Measurements from ENCODE around the gene PYGB. TPM values are rescaled to one million over a fixed set of nuclear protein-coding genes. Genes with fewer than 3 reads are reported as not detected.

The PYGB gene
- total RNA-seq, 1 donor from 2014 or later: 46.6 TPM

DNA sequence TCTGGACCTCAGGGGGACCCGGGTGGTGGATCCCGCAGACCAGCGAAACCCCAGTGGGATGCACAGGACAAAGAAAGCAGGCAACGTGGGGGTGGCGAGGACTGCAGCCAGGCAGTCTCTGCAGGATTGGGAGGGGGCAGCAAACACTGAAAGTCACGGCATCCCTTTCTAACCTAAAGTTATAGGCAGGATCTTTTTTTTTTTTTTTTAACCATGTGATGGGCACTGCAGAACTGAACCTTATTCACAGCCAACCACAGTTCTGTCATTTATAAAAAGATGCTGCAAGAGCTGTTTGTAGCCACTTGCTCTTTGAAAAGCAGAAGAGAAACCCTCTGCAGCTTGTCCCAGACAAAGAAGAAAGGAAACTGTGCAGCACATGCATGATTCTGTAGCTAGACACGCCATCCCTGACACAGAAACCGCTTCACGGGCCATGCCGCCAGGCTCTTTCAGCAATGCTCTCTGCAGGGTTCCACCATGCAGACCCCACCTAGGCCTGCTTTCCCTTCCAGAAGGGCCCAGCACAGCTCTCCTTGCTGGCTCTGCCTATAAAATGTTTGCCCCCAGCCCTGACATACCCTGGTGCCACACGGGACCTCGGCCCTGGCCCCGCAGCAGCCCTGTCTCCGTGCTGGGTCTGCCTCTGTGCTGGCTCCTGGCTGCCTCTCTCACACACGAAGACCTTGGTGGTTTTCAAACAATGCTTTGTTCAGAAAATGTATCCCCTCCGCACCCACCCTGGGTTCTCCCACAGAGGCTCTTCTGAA is 70.8 kb downstream of the PYGB start:
- H3K4me1 Mint-ChIP-seq: peaks cover 1% of the 10 kb centered on the region
- no peaks in the 10 kb centered on the region for H3K27me3 Mint-ChIP-seq (ENCODE audit: low read depth)
- no peak for DNase-seq (ENCODE audit: low spot score in 2 of 2, unreplicated experiment in 2 of 2)
- H3K4me3 Mint-ChIP-seq: no peak overlapping the region
- peaks cover 16% of the 10 kb centered on the region for H3K36me3 Mint-ChIP-seq
- no peaks in the 10 kb centered on the region for H3K9me3 Mint-ChIP-seq
- TF ChIP-seq, protein P1, sequence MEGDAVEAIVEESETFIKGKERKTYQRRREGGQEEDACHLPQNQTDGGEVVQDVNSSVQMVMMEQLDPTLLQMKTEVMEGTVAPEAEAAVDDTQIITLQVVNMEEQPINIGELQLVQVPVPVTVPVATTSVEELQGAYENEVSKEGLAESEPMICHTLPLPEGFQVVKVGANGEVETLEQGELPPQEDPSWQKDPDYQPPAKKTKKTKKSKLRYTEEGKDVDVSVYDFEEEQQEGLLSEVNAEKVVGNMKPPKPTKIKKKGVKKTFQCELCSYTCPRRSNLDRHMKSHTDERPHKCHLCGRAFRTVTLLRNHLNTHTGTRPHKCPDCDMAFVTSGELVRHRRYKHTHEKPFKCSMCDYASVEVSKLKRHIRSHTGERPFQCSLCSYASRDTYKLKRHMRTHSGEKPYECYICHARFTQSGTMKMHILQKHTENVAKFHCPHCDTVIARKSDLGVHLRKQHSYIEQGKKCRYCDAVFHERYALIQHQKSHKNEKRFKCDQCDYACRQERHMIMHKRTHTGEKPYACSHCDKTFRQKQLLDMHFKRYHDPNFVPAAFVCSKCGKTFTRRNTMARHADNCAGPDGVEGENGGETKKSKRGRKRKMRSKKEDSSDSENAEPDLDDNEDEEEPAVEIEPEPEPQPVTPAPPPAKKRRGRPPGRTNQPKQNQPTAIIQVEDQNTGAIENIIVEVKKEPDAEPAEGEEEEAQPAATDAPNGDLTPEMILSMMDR (IDR thresholded peaks at IDR 0.05; ENCODE audit: unreplicated experiment): no peak
- H3K27ac Mint-ChIP-seq: no peak overlapping the region

DNA sequence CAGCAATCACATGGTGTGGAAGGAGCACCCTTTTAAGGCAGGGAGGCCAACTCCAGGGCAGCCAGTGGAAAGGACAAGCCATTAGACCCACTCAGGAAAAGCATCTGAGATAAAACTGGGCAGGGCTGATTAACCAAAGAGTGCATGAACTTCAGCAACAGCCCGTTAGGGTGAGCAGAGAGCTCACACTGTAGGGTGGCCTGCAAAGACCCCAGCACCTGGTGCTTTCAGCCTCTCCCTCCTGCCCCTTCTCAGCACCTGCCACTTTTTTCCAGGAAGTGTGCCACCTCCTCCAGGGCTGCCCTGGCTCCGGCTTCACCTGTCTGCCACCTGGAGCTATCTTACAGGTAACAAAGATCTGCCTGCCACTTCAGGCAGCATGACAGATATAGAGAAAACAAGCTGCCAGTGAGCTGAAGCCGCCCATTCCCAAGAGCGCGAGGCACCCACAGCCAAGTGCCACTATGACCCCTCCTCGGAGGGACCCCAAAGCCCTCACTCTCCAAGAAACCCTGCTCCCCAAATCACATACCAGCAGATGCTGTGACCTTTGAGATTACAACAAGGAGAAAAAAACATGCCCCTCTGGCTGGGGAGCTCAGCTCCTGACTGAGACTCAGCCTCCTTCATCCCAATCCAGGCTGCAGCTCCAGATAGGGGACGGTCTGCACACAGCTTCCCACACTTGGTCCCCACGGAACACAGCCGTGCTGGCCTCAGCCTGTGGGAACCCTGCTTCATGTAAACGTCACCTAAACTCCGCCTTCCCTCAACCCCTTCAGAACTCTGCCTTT is 71.6 kb downstream of the PYGB start:
- Mint-ChIP-seq H3K9me3 (no peaks in the 10 kb centered on the region), H3K4me1 (peaks cover 1% of the 10 kb centered on the region), H3K27me3 (ENCODE audit: low read depth) (no peaks in the 10 kb centered on the region), H3K4me3 (no peak overlapping the region), H3K36me3 (peaks cover 16% of the 10 kb centered on the region), H3K27ac (no peak overlapping the region)
- no peak for DNase-seq (ENCODE audit: low spot score in 2 of 2, unreplicated experiment in 2 of 2)
- TF ChIP-seq, protein P1 (IDR thresholded peaks at IDR 0.05; ENCODE audit: unreplicated experiment): no peak

DNA sequence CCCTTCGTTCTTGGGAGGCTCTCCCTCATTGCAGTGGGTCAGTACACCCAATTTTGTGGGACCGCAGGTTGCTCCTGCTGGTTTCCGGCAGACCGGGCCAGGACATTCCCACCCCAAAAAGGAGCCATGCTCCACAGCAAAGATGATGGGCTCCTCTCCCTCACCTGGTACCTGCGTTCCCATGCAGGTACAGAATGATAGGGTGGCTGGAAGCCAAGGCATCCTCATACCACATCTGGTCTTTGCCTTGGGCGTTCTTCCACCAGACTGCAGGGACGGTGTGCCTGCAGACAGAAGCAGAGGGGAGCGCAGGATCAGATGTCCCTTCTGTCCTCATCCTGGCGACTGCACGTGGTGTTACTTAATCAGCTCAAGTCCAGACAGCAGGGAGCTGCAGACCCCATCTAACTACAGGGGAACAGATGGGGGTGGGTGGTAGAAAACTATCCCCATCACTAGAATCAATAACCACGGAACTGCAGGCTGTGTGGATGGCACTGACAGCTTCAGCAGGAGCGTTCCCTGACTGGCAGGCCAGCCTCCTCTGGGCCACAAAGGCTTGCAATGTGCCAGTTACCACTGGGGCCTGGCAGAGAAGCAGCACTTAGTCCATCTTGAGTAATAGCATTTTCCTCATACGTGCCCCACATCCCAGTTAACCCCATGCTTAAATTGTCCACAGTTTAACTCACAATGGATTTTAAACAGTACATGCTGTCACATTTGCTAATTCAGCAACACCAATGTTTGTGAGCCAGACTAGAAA is 72.3 kb downstream of the PYGB start:
- Mint-ChIP-seq H3K27ac (no peak overlapping the region), H3K36me3 (peaks cover 14% of the 10 kb centered on the region), H3K4me3 (no peak overlapping the region), H3K9me3 (no peaks in the 10 kb centered on the region), H3K4me1 (peaks cover 2% of the 10 kb centered on the region), H3K27me3 (ENCODE audit: low read depth) (no peaks in the 10 kb centered on the region)
- peak in 1 of 2 experiments; percentile 31 for DNase-seq (ENCODE audit: low spot score in 2 of 2, unreplicated experiment in 2 of 2)
- TF ChIP-seq, protein P1 (IDR thresholded peaks at IDR 0.05; ENCODE audit: unreplicated experiment): no peak

DNA sequence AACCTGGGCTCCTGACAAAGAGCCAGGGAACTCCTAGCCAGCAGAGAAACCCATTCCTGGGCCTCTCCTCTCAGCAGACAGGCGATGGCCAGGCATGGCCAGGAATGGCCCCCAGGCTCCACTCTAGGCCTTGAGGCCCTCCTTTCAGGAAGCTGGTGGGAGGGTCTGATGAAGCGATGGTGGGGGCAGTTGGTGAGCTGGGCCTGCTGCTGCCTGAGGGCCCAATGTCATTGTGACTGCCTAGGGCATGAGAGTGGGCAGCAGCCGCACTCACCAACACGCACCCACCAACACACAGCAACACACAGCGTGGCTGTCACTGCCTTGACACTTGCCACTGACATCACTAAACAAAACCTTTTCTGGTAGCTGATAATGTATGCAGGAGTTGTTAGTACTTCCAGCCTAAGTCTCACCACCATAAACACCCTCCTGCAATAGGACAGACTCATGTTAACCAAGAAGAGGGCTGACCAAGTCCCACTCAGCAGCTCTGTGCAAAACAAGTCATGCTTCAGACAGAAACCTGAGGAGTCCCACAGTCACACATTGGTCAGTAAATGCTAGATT is 73.5 kb downstream of the PYGB start:
- Mint-ChIP-seq H3K9me3 (no peaks in the 10 kb centered on the region), H3K27me3 (ENCODE audit: low read depth) (no peaks in the 10 kb centered on the region), H3K4me3 (no peak overlapping the region), H3K4me1 (peaks cover 3% of the 10 kb centered on the region), H3K27ac (no peak overlapping the region), H3K36me3 (peaks cover 9% of the 10 kb centered on the region)
- TF ChIP-seq, protein P1 (IDR thresholded peaks at IDR 0.05; ENCODE audit: unreplicated experiment): no peak
- DNase-seq (ENCODE audit: low spot score in 2 of 2, unreplicated experiment in 2 of 2): peak in 1 of 2 experiments; percentile 9

DNA sequence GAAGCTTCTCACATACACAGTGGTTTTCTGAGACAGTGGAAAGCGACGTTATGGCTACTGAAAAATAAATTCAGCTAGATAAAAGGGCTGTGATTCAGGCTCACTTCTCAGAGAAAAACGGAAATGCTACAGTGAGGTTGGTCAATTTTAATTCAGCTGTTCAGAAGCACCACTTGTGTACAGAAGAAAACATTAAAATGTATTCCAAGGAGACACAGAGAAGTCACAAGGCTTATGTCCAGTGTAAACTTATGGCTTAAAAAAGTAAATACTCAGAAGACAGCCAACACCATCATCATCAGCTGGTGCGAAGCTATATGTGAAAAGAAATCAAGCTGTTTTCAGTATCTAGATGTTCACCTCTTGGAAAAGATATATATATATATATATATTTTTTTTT is 74.1 kb downstream of the PYGB start:
- Mint-ChIP-seq H3K36me3 (peaks cover 9% of the 10 kb centered on the region), H3K27ac (no peak overlapping the region), H3K4me1 (peaks cover 3% of the 10 kb centered on the region), H3K4me3 (no peak overlapping the region), H3K27me3 (ENCODE audit: low read depth) (no peaks in the 10 kb centered on the region), H3K9me3 (no peaks in the 10 kb centered on the region)
- TF ChIP-seq, protein P1 (IDR thresholded peaks at IDR 0.05; ENCODE audit: unreplicated experiment): no peak
- DNase-seq (ENCODE audit: low spot score in 2 of 2, unreplicated experiment in 2 of 2): no peak

Data from mesothelial cell of epicardium (in vitro differentiated cells).